NCI-H1048 (cell line): ENCODE measurements around the gene ATE1.

ENCODE experiments used
- DNase-seq: peaks from one replicate; lab custom pipeline; 2025; lab: John Stamatoyannopoulos, UW

Gene ATE1

GRCh38 chr10:121694966-121695643 lies 232.7 kb downstream of the ATE1 start:
- no peak for DNase-seq

- no peak for DNase-seq
Observed at GRCh38 chr10:121694327-121694965, 233.4 kb downstream of the ATE1 start.

GRCh38 chr10:121692626-121693025 lies 235.2 kb downstream of the ATE1 start:
- no peak for DNase-seq

GRCh38 chr10:121690970-121691369 lies 236.9 kb downstream of the ATE1 start:
- DNase-seq, result no peak
